HG02678 (cell line): ENCODE measurements around the gene GPR132.

ENCODE experiments used
- ATAC-seq: cut with Tn5 transposase; IDR thresholded peaks from one replicate; pipeline ENCODE4 v1.9.1; 2021; ENCODE audit warnings: mild to moderate bottlenecking, moderate library complexity; ENCODE audit not compliant: unreplicated experiment

The GPR132 gene

DNA sequence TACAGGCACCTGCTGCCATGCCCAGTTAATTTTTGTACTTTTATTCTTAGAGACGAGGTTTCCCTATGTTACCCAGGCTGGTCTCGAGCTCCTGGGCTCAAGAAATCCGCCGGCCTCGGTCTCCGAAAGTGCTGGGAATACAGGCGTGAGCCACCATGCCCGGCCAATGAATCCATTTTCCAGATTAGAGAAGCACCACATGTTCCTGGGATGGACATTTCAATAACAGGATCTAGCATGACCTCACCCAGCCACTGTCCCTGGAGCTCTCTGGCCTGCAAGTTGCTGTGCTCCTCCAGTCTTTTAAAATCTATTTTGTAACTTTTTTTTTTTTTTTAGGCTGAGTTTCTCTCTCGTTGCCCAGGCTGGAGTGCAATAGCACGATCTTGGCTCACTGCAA is 2.2 kb downstream of the GPR132 start:
- no peak for ATAC-seq

GRCh38 chr14:105062048-105062433 is 3.2 kb downstream of the GPR132 start:
- no peak for ATAC-seq

DNA sequence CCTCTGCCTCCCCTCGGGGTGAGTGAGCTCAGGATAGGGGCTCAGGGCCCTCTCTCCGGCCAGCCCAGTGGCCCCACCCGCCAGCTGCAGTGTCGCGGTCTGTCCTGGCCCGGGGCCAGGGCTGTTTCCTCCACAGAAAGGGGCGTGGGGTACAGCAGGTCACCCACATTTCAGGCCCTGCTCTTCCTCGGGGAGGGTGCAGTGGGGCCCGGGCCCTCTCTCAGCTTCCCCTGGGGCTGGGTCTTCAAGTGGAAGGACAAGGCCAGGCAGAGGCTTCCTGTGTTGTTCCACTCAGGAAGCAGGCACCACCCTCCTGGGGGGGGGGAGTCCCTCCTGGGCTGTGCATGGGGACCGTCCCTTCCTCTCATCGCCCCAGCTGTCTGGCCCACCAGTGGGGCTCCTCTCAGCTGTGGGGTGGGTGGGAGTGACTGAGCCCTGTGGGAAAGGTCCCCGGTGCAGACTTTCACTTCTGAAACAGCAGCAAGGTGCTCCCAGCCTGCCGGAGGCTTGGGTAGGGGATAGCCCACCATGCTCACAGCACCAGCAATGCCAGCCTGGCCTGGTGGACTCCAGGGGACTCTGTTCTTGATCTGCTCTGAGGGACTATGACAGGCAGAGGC is 3.7 kb downstream of the GPR132 start:
- ATAC-seq, result peak; percentile 32

- ATAC-seq, result no peak
These were observed 4.3 kb downstream of the GPR132 start for GRCh38 chr14:105060751-105061427.

DNA sequence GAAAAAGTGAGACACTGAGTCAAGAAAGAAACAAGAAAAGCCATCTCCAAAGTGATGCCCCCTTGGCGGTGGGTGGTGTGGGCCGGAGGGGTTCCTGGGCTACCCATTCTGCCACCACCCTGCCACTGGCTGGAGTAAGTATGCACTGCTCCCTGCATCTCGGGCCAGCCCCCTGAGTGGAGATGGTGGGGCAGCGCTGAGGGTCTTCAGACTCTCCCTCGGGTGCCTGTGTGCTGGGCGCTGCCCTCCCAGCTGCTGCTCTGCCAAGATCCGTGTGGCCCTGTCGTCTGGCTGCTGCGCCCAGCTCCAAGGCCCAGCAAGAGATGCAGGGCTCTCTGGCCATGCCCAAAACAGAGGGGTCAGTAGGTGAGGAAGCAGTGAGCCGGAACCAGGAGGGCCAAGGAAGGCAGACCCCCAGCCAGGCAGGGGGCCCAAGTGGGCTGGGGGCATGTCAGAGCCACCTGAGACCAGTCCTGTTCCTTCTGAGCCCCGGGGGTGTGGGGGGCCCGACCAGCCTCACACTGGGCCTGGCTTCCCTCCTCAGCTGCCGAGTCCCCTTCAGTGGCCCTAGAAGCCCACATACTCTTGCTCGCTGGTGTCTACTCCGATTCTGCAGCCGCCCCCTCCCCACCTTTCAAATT is 5.2 kb downstream of the GPR132 start:
- ATAC-seq, result no peak

GRCh38 chr14:105059035-105059924 is 6.0 kb downstream of the GPR132 start:
- no peak for ATAC-seq

DNA sequence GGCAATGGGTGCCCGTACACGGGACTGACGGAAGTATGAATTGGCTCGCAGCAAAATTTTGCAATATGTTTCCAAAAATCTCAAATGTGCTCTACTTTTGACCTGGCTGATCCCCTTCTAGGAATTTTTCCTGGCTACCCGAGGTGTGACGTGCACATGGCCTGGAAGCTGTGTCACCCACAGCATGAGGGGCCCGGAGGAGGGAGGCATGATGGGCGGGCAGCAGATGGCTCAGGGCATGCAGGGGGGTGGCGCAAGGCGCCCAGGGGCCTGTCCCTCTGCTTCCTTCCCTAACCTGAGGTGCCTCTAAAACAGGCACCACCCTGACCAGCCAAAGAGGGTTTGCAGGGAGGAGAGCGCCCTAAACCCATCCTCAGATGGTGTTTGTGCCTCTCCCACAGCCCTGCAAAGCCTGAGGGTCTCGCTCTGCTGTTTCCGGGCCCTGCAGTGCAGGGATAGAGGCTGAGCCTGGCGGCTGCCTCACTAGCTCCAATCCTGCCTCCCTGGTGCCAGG is 6.7 kb downstream of the GPR132 start:
- no peak for ATAC-seq

GRCh38 chr14:105056303-105056831 is 8.9 kb downstream of the GPR132 start:
- no peak for ATAC-seq

DNA sequence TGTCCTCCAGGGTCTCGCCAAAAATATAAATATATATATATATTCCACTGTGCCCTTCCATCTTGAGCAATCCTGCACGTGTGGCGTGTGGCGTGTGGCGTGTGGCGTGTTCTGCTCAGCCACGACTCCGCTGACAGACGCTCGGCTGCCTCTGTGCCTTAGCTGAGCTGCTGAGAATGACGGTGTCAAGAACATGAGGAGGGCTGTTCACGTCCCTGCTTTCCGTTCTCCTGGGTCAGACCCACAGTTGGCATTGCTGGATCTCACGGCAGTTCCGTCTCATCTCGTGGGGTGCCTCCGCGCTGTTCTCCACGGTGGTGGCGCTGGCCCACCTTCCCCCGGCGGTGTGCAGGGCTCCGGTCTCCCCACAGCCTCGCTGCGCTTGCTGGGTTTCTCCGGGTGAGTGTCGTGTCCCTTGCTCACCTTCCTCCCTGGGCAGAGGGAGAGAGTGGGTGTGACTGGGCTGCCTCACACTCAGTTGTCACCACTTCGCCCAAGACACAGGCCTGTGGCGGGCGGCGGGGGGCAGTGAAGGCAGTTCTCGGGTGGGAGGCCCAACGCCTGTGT is 9.4 kb downstream of the GPR132 start:
- no peak for ATAC-seq

GRCh38 chr14:105055334-105055733 is 9.9 kb downstream of the GPR132 start:
- ATAC-seq, result no peak

GRCh38 chr14:105053996-105054395 is 11.2 kb downstream of the GPR132 start:
- ATAC-seq, result no peak

- no peak for ATAC-seq
These were observed 11.8 kb downstream of the GPR132 start for GRCh38 chr14:105053421-105053820.

DNA sequence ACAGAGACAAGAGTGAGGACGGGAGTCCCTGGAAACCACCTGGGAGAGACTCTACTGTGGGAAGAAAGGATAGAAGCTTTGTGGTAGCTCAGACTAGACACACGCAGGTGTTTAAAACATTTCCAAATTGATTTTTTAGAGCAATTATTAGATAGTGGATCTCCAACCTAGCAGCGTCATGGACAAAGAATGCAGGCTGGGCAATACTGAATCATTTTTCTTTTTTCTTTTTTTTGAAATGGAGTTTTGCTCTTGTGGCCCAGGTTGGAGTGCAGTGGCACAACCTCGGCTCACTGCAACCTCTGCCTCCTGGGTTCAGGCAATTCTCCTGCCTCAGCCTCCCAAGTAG is 13.1 kb downstream of the GPR132 start:
- no peak for ATAC-seq

- no peak for ATAC-seq
These were observed 13.8 kb downstream of the GPR132 start for GRCh38 chr14:105051182-105052109.

- ATAC-seq, result no peak
These were observed 14.7 kb downstream of the GPR132 start for GRCh38 chr14:105050551-105050897.

- ATAC-seq, result no peak
These were observed 15.3 kb downstream of the GPR132 start for GRCh38 chr14:105049753-105050550.

- ATAC-seq, result no peak
These were observed 17.8 kb downstream of the GPR132 start for GRCh38 chr14:105047283-105048016.

DNA sequence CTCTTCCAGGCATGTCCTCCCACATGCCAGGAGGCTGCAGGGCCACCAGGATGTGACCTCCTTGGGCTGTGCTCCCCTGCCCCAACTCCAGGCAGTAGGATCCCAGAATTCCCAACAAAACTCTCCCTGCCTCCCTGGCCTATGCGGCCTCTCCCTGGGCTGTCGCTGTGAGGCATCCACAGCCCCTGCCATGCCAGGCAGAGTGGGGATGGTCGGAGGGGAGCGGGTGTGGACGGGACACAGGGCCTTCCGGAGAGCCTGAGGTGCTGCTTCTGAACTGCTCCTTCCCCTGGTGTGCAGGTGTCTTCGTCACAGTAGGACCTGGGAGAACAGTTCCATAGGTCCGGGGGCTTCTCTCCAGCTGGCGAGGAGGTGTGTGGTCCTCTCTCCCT is 18.3 kb downstream of the GPR132 start:
- no peak for ATAC-seq
